HG03064 (cell line): ENCODE results near the gene FHIP1B.
"Not testable (repeated sequence)": the region's sequence is repeated elsewhere in the genome, so short reads cannot be mapped to it uniquely, and the experiment has no call there.

Experiments used
- ATAC-seq: cut with Tn5 transposase; IDR thresholded peaks from one replicate; pipeline ENCODE4 v1.9.1; 2021; ENCODE audit warnings: low read depth; ENCODE audit not compliant: unreplicated experiment

Gene FHIP1B

DNA sequence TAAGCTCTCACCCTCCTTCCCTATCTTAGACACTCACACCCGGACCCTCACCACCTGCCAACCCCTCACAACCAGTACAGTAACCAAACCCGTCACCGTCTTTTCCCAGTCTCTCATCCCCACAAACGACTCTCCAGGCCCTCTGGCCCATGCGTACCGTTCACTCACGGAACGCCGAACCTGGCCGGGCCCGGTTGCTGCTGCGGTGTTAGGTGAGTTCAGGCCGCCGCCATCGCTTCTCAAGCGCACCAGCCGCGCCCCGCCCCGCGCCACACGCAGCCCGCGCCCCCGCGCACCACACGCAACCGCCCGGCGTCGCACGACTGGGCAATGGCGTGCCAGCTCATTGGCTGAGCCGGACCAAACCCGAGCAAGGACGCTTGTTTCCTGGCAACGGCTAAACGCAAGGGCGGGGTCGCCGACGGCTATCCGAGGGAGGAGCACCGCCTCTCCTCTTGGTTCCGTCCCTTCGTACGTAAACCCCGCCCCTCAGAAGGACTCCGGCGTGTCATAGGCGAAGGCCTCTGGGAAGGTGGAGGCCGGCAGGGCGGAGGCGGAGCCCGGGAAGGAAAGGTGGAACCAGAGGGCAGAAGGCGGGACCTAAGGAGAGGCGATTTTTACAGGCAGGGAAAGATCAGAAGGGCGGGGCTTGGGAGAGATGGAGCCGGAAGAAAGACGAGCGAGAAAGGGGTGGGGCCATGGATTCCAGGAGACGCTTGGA lies at the start of gene FHIP1B:
Gene FHIP1B (minus strand): TSS at position 250 of the 721 bp plus-strand sequence. CDS start 10,120 bp downstream, outside the sequence.
- peak; percentile 97 for ATAC-seq

DNA sequence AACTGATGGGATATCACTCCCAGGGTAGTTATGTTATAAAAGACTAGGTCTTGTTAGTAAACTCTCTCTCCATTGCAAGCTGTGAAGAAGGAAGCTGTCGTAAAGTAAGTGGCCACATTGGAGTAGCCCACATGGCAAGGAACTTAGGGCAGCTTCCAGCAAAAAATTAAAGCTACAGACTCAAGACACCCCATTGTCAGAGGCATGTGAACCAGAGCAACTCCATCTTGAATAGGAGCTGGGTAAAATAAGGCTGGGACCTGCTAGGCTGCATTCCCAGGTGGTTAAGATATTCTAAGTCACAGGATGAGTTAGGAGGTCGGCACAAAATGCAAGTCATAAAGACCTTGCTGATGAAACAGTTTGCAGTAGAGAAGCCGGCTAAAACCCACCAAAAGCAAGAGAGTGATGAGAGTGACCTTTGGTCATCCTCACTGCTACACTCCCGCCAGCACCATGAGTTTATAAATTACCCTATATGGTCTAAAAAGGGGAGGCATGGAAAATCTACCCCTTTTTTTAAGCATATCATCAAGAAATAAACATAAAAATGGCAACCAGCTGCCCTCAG lies 49.1 kb upstream of the FHIP1B start:
- ATAC-seq: no peak

DNA sequence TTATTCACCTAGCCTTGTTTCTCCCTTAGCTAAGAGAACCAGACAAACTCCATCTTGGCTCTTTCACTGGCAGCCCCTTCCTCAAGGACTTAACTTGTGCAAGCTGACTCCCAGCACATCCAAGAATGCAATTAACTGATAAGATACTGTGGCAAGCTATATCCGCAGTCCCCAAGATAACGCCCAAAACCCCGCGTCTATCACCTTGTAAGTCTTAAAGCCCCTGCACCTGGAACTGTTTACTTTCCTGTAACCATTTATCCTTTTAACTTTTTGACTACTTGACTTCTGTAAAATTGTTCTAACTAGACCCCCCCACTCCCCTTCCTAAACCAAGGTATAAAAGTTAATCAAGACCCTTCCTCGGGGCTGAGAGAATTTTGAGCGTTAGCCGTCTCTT lies 46.4 kb upstream of the FHIP1B start:
- ATAC-seq: not testable (repeated sequence)

DNA sequence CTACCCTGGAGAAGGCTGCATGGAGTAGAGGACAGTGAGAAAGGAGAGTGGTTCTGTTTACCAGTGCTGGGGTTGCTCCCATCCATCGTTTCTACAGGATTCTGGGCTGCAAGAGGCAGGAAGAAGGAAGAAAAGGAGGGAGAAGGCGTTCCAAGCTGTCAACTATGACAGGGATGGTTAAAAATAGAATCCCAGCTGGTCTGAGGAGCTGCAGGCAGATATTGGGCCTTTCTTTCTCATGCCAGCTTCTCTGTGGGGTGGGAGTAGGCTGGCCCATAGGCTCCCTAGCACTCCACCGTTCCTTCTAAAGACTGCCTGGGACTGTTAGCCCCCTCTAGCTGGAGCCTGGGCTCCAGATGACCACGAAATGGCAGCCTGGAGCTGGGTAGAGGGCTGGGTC lies 38.8 kb upstream of the FHIP1B start:
- no peak for ATAC-seq

DNA sequence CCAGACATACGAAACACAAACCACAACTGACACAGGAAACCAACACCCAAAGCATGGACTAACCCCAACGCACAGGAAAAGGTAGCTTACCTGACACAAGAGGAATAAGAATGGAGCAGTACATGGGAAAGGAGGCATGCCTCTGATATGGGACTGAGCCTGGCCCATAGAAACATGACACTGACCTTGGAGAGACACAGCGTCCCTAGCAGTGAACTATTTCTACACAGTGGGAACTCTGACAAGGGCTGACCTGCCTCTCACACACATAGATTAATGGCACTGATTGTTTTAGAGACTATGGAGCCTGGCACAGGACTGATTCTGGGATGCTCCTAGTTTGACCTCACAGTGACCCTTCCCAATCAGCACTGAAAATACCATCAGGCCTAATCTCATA lies 37.2 kb upstream of the FHIP1B start:
- ATAC-seq: no peak

DNA sequence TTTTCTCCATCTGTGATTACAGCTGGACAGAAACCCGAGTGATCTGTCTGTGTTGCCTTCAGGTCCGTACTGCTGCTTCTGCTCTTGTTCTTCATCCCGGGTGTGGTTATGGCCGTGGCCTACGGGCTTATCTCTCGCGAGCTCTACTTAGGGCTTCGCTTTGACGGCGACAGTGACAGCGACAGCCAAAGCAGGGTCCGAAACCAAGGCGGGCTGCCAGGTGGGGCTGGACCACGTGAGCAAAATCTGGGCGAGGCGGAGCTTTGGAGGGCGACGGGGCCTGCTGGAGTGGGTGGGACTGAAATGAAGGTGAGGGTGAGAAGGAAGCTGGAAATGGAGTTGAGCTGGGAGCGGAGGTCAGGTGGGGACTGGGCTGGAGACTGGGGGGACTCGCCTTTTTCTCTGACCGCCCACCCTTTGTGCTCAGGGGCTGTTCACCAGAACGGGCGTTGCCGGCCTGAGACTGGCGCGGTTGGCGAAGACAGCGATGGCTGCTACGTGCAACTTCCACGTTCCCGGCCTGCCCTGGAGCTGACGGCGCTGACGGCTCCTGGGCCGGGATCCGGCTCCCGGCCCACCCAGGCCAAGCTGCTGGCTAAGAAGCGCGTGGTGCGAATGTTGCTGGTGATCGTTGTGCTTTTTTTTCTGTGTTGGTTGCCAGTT lies 36.3 kb upstream of the FHIP1B start:
- no peak for ATAC-seq

DNA sequence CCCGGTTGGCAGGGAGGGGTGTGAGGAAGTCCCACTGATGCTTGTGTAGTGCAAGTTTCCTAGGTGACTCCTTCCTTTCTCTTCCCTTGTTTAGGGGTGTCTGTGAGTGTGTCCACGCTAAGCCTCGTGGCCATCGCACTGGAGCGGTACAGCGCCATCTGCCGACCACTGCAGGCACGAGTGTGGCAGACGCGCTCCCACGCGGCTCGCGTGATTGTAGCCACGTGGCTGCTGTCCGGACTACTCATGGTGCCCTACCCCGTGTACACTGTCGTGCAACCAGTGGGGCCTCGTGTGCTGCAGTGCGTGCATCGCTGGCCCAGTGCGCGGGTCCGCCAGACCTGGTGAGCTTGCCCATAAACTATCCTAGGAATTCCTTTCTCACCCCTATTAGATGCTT lies 35.6 kb upstream of the FHIP1B start:
- ATAC-seq: no peak

DNA sequence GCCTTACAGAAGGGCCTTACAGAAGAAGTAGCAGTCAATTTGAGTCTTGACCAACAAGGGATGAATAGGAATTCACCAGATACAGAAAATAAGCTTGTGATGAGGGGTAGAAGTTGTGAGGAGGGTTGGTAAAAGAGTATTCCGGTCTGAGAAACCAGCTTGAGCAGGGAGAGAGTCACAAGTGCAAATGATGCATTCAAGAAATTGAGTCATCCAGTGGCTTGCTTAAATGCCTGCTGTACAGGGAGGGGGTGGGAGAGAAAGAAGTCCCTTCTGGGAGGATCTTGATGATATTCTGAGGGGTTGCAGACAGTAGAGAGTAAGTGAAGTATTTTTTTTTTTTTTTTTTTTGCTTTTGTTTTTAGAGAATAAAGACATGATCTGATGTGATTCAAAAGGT lies 34.4 kb upstream of the FHIP1B start:
- ATAC-seq: no peak

DNA sequence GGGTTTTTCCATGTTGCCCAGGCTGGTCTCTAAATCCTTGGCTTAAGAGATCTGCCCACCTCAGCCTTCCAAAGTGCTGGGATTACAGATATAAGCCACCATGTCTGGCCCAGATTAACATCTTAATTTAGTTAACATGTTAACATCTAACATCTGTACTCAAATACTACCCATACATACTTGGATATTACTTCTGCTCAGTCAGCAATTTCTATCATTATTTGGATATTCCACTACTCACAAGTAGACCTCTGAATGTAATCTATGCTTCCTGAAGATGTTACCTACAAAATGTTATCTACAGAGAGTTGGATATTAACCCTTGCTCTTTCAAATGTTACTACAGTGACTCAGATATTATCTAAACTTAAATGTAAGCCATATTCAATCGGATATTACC lies 29.2 kb upstream of the FHIP1B start:
- no peak for ATAC-seq

DNA sequence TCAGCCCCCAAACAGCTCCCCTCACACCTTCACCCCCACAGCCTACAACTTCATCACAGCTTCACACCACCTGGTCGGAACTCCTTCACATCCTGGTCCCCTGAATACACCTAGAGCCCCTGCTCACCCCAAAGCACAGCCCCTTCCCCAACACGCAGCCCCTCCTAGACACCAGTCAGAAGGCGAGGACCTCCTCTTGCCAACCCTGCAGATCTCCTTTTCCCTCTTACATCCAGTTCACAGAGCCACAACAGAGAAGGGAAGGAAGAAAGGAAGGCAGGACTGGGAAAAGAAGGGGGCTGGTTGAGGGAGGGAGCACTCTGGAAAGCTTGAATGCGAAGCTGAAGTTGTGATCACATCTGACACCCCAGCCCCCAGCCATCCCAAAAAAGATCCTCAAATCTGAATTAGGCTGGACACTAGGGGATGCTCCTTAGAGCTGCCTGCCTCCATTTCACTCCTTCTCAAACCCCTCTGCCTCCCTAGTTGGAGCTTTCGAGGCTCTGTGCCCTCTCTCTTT lies 25.8 kb upstream of the FHIP1B start:
- ATAC-seq: no peak

DNA sequence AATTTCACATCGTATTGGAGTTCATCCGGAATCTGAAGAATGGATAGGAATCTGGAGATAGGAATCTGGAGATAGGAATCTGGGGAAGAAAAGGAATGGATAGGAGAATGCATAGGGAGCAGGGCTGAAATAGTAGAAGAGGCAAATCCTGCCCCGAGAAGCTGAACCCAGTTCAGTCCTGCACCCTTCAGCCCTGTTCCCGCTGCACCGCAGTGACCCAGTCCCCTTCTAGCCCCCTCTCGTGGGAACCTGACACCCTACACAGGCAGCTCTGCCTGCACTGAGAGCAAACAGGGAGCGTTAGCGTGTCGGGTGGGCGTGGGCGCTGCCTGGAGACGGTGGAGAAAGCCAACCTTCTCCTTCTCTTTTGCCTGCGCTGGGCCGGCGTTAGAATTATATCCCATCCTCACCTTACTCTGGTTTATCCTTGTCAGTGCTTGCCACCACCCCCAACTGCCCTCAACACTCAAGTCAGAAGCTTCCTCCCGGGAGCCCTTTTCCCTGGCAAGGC lies 24.2 kb upstream of the FHIP1B start:
- no peak for ATAC-seq

DNA sequence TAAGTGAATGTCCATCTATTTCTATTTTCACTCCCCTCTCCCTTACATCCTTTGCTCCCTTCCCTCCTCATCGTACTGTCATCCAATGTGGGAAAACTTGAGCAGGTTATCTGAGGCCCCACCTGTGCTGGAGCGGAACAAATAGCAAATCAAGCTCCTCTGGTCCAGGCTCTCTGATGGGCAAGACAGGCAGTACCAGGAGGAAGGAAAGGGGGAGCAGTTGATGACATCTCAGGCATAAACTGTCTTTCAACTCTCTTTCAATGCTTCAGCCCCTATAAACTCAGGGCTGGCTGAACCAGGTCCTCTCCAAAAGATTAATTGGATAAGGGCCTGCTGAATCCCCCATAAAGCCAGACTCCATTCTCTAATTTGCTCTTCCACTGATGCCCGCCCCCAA lies 23.7 kb upstream of the FHIP1B start:
- no peak for ATAC-seq

DNA sequence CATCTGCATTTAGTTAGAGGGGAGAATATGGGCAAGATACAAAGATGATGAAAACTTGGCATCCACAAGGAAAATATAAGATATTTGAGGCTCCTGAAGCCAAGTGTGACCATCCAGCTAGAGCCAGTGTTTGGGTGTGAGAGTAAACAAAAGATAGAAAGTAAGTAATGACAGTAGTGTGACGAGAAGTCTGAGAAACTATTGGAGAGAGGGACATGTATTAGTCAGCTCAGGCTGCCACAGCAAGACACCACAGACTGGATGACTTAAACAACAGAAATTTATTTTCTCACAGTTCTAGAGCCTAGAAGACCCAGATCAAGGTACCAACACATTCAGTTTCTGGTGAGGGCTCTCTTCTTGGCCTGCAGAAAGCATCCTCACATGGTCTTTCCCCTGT lies 18.8 kb upstream of the FHIP1B start:
- no peak for ATAC-seq

DNA sequence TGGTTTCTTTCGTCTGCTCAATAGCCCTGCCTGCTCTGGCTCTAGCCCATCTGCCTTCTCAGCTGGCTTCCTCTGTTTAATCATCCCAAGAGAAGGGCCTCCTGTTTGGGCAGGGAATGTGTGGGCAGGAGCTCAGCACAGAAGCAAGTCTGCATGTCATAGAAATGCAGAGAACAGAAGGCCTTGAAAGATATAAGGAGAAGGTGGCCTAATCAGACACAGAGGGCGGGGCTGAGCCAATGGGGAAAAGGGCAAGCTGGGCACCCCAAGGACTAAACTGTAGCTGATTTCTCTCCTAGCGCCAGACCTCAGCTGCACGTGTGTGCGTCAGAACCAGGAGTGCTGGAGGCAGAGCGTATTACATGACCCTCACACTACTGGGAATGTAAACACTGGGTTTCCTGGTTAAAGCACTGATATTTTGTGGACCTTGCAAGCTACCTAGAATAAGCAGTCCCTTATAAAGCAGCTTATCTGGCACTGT lies 17.6 kb upstream of the FHIP1B start:
- no peak for ATAC-seq

DNA sequence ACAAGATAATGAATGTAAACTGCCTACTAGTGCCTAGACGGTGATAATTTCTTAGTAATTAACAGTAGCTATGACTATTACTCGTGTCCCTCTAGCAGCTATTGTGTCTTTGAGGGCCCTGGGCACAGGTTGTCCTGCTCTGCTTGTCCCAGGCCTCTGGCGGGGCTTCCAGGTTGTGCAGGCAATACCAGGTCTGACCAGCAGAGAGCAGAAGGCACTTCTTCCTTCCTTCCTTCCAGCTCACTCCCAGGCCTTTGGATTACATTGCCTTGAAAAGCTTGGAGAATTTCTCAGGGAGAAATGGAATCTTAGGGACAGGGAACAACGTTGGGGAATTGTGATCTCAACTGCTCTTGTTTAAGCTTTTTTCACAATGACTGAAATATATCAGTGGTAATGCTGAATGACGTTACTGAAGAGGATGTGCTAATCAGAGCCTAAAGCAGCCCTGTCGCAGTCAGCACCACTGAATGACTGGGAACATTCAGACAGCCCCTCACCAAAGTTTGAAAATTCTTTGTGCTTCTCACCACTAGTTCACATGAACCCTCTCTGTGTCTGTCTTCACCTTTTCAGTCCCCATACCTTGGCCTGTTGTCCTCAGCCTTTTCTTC lies 16.8 kb upstream of the FHIP1B start:
- no peak for ATAC-seq

DNA sequence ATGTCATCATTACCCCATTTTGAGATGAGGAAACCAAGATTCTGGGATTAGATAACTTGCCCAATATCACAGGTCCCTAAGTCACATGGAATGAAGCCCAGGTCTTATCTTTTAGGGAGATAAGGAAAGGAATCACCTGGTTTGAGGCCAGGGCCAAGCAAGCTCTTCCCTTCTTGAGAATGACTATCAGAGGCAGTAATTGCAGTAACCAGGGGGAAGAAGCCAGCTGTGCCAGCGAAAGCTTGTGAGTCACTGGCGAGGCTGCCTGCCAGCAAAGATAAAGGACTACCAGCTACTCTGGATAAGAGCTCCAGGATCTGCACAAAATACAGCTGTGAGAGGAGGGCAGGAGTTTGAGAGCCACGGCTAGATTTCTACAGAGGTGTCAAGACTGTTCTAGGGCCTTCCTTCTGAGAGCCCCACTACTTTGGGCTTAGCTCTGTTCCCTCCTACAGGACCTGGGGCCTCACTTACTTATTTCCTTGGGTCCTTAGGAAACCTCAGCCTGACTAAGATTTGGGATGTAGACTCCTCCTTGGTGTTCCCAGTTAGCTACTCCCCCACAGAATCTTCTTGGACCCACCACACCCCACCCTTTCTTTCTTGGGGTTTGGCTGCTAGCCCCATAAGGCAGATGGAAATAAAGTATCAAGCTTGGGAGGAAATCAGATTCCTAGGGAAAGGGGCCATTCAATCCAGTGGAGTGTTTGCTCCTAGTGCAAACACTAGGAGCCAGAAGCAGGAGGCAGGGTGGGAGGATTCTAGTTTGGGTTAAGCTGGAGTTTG lies 15.5 kb upstream of the FHIP1B start:
- no peak for ATAC-seq

DNA sequence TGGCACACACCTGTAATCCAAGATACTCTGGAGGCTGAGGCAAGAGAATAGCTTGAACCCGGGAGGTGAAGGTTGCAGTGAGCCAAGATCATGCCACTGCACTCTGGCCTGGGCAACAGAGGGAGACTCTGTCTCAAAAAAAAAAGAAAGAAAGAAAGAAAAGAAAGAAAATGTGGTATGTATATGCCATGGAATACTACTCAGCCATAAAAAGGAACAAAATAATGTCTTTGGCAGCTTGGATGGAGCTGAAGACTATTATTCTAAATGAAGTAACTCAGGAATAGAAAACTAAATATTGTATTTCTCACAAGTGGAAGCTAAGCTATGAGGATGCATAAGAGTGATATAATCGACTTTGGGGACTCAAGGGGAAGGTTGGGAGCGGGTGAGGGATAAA lies 14.5 kb upstream of the FHIP1B start:
- ATAC-seq: not testable (repeated sequence)

DNA sequence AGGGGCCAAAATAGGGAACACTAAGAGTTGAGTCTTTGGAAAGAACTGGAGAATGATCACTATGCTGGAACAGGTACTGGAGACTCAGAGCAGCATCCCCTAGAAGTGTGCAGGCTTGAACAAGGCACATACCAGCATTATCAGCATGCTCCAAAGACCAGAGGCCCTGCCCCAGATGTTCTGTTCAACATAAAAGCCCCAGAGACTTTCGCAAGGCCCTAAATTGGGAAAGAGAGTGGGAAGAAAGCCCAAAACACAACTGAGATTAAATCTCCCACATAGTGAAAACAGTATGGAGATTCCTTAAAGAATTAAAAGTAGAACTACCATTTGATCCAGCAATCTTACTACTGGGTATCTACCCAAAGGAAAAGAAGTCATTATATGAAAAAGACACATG lies 13.8 kb upstream of the FHIP1B start:
- ATAC-seq: no peak

DNA sequence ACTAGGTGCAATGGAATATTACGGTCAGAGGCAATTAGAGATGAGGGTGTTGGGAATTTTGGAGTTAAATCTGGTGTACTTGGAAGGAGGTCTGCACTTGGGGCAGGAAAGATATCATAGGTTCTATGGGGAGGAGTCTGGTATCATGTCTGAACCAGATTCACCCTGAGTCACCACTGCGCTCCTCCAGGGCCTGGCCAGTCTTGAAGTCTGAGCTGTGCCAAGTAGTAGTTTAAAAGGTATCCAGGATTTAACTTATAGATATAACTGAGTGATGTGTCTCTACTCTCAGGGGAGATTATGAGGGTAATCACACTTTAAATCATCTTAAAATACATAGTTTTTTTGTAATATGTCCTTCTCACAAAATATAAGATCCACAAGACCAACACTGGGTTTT lies 11.1 kb upstream of the FHIP1B start:
- no peak for ATAC-seq

DNA sequence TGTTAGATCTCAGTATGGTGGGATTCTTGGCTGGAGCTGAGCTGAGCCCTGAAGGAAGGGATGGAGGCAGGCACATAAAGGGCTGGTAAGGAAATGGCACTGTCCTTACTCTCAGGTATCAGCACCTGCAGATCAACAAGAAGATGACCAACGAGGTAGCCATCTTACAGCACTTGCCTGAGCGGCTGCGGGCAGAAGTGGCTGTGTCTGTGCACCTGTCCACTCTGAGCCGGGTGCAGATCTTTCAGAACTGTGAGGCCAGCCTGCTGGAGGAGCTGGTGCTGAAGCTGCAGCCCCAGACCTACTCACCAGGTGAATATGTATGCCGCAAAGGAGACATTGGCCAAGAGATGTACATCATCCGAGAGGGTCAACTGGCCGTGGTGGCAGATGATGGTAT lies 6.9 kb upstream of the FHIP1B start:
- no peak for ATAC-seq
